Hepatocyte (in vitro differentiated cells): ENCODE data around the gene RBM33. TPM values are rescaled to one million over a fixed set of nuclear protein-coding genes. Genes with fewer than 3 reads are reported as not detected.

Experiments
- DNase-seq: peaks from one replicate; pipeline ENCODE4 v3.0.0-alpha.2; 2016; ENCODE audit warnings: low spot score
- H2AFZ ChIP-seq: fragments of 200-600 bp; sonication (generic); 2 replicates; pipeline ENCODE4 v1.6.0; 2016; ENCODE audit warnings: antibody characterized with exemption, mild to moderate bottlenecking
- H3K27ac ChIP-seq: fragments of 200-600 bp; sonication (generic); 2 replicates; pipeline ENCODE4 v1.5.1; 2016; ENCODE audit warnings: mild to moderate bottlenecking
- H3K27me3 ChIP-seq: fragments of 200-600 bp; sonication (generic); 2 replicates; pipeline ENCODE4 v1.6.1; 2016
- H3K36me3 ChIP-seq: fragments of 200-600 bp; sonication (generic); replicated peaks from 2 replicates; pipeline ENCODE4 v1.5.1; 2016; ENCODE audit warnings: low read depth; ENCODE audit not compliant: insufficient read depth
- H3K4me1 ChIP-seq: fragments of 200-600 bp; sonication (generic); 2 replicates; pipeline ENCODE4 v1.5.1; 2016; ENCODE audit warnings: mild to moderate bottlenecking, moderate library complexity; ENCODE audit not compliant: insufficient read depth
- H3K4me2 ChIP-seq: fragments of 200-600 bp; sonication (generic); 2 replicates; pipeline ENCODE4 v1.6.0; 2016
- H3K4me3 ChIP-seq: fragments of 200-600 bp; sonication (generic); 2 replicates; pipeline ENCODE4 v1.5.1; 2016; ENCODE audit warnings: mild to moderate bottlenecking
- H3K79me2 ChIP-seq: fragments of 200-600 bp; sonication (generic); 2 replicates; pipeline ENCODE4 v1.6.0; 2017; ENCODE audit warnings: mild to moderate bottlenecking
- H3K9me2 ChIP-seq: fragments of 200-600 bp; sonication (generic); replicated peaks from 2 replicates; pipeline ENCODE4 v1.6.0; 2017; ENCODE audit warnings: mild to moderate bottlenecking; ENCODE audit not compliant: insufficient read depth
- H3K9me3 ChIP-seq: fragments of 200-600 bp; sonication (generic); 2 replicates; pipeline ENCODE4 v1.5.1; 2016; ENCODE audit warnings: low read depth, mild to moderate bottlenecking
- H4K20me1 ChIP-seq: fragments of 200-600 bp; sonication (generic); 2 replicates; pipeline ENCODE4 v1.6.0; 2016; ENCODE audit warnings: mild to moderate bottlenecking; ENCODE audit not compliant: insufficient read depth, poor library complexity, severe bottlenecking
- EZH2 ChIP-seq: fragments of 200-600 bp; sonication (generic); IDR thresholded peaks from 2 replicates; pipeline ENCODE4 v1.6.1; 2016; ENCODE audit warnings: antibody characterized with exemption, mild to moderate bottlenecking, borderline replicate concordance
- EZH2phosphoT487 ChIP-seq: fragments of 200-600 bp; sonication (generic); IDR thresholded peaks from one replicate; pipeline ENCODE4 v1.6.1; 2018; ENCODE audit warnings: antibody characterized with exemption, mild to moderate bottlenecking, low read depth, moderate library complexity; ENCODE audit not compliant: unreplicated experiment, severe bottlenecking
- WGBS: methylation state at CpG from one replicate; pipeline ENCODE4 v1.1.6; 2016; ENCODE audit warnings: low lambda C conversion rate; ENCODE audit errors: missing lambda C conversion rate; 5-methylcytosine and 5-hydroxymethylcytosine counted together
- polyA plus RNA-seq: library from polyadenylated mRNA; unstranded; fragments of >200 nt; fragmentation: Nextera tagmentation; extraction: Ambion mirVana; gene quantifications from 2 replicates; pipeline ENCODE4 v1.2.1, GENCODE V29; 2016
- total RNA-seq: library from RNA; depleted of rRNA; stranded (reverse); fragments of >200 nt; gene quantifications from 2 replicates; pipeline ENCODE4 v1.2.3, GENCODE V29; 2014
- TF ChIP-seq, protein P1 (sequence below): fragments of 200-600 bp; sonication (generic); IDR thresholded peaks from 2 replicates; pipeline ENCODE4 v1.5.1; 2016; ENCODE audit warnings: antibody characterized with exemption, mild to moderate bottlenecking; ENCODE audit not compliant: poor library complexity

Gene RBM33
- total and polyA plus RNA-seq, 2 experiments from 2014 or later: 24.8 to 40.8 TPM

DNA sequence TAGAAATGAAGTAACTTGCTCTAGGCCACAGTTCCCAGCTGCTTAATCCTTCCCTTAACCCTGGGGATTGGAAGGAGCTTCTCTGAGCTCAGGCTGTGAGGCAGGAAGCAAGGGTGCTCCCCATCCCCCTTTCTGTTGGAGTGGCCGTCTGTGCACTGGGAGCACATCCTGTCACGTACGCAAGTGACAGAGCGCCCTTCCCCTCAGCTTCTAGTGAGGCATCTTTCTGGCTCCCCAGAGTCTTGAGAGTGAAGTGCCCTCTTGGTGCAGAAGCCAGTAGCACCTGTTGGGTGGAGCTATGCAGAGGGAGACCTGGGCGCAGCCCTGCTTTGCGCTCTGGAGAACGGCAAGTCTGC, 120.0 kb downstream of the RBM33 start:
- no peaks in the 10 kb centered on the region for H3K36me3 ChIP-seq
- no peaks in the 10 kb centered on the region for H3K9me2 ChIP-seq
- H4K20me1 ChIP-seq: peaks cover 37% of the 10 kb centered on the region
- WGBS: 83% methylated on average over 7 of the region's 7 CpGs
- H3K9me3 ChIP-seq: no peaks in the 10 kb centered on the region
- H2AFZ ChIP-seq: no peak overlapping the region
- H3K27ac ChIP-seq: peak overlapping the region; percentile 58
- DNase-seq: no peak
- TF ChIP-seq EZH2phosphoT487 (no peak), EZH2 (no peak)
- TF ChIP-seq, protein P1, sequence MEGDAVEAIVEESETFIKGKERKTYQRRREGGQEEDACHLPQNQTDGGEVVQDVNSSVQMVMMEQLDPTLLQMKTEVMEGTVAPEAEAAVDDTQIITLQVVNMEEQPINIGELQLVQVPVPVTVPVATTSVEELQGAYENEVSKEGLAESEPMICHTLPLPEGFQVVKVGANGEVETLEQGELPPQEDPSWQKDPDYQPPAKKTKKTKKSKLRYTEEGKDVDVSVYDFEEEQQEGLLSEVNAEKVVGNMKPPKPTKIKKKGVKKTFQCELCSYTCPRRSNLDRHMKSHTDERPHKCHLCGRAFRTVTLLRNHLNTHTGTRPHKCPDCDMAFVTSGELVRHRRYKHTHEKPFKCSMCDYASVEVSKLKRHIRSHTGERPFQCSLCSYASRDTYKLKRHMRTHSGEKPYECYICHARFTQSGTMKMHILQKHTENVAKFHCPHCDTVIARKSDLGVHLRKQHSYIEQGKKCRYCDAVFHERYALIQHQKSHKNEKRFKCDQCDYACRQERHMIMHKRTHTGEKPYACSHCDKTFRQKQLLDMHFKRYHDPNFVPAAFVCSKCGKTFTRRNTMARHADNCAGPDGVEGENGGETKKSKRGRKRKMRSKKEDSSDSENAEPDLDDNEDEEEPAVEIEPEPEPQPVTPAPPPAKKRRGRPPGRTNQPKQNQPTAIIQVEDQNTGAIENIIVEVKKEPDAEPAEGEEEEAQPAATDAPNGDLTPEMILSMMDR: no peak
- no peaks in the 10 kb centered on the region for H3K4me1 ChIP-seq
- H3K27me3 ChIP-seq: no peaks in the 10 kb centered on the region
- H3K4me2 ChIP-seq: peak overlapping the region; percentile 24
- H3K79me2 ChIP-seq: peaks cover 41% of the 10 kb centered on the region
- H3K4me3 ChIP-seq: no peak overlapping the region

DNA sequence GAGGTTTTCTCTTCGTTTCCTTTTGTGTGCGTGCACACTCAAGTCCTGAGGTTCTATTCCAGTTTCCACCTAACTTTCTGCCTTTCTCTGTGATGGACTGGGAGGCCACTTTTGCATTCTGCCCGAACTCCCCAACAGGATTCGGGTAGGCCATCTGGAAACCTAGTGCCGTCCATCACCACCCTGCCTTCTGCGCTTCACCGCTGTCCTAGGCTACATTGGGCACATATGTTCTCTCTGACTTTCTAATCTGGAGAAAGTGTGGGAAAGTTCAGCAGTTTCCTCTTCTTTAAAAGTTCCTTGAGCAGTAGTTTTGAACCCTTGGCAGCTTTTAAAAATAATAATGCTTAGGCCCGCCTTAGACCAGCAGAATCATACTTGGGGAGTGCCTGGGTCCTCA, 121.0 kb downstream of the RBM33 start:
- peaks cover 32% of the 10 kb centered on the region for H4K20me1 ChIP-seq
- TF ChIP-seq EZH2phosphoT487 (no peak), EZH2 (no peak)
- TF ChIP-seq, protein P1: no peak
- no peaks in the 10 kb centered on the region for H3K9me3 ChIP-seq
- no peak overlapping the region for H3K4me3 ChIP-seq
- peaks cover 31% of the 10 kb centered on the region for H3K79me2 ChIP-seq
- no peaks in the 10 kb centered on the region for H3K9me2 ChIP-seq
- no peak overlapping the region for H2AFZ ChIP-seq
- DNase-seq: no peak
- 97% methylated on average over 8 of the region's 8 CpGs for WGBS
- no peaks in the 10 kb centered on the region for H3K4me1 ChIP-seq
- H3K27me3 ChIP-seq: no peaks in the 10 kb centered on the region
- H3K4me2 ChIP-seq: no peak overlapping the region
- H3K36me3 ChIP-seq: no peaks in the 10 kb centered on the region
- no peak overlapping the region for H3K27ac ChIP-seq

DNA sequence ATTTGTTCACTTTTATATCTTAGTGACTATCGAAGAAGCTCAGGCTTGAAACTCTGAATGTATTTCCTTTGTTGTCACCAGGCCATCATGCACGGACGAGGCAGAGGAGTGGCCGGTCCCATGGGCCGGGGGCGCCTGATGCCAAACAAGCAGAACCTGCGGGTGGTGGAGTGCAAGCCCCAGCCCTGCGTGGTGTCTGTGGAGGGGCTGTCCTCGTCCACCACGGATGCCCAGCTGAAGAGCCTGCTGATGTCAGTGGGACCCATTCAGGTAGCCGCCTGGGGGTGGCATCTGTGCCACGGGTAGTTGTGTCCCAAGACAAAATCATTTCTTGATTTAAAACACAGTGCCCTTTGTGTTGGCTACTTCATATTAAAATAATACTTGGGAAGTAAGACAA, 121.9 kb downstream of the RBM33 start:
- Histone ChIP-seq H4K20me1 (peaks cover 23% of the 10 kb centered on the region), H3K79me2 (peaks cover 22% of the 10 kb centered on the region), H3K9me3 (no peaks in the 10 kb centered on the region), H2AFZ (no peak overlapping the region), H3K4me3 (no peak overlapping the region), H3K36me3 (no peaks in the 10 kb centered on the region), H3K27me3 (no peaks in the 10 kb centered on the region), H3K4me1 (no peaks in the 10 kb centered on the region), H3K9me2 (no peaks in the 10 kb centered on the region), H3K27ac (no peak overlapping the region), H3K4me2 (no peak overlapping the region)
- WGBS: 97% methylated on average over 12 of the region's 12 CpGs
- no peak for DNase-seq
- TF ChIP-seq EZH2phosphoT487: no peak
- TF ChIP-seq, protein P1: no peak
- no peak for TF ChIP-seq EZH2
